Osteoblast (primary cell): ENCODE data around the gene HDAC7. TPM values are rescaled to one million over a fixed set of nuclear protein-coding genes. Genes with fewer than 3 reads are reported as not detected.
"Not testable (repeated sequence)": the region's sequence is repeated elsewhere in the genome, so short reads cannot be mapped to it uniquely, and the experiment has no call there.

ENCODE experiments used
- DNase-seq: peaks from one replicate; pipeline ENCODE4 v3.0.0; 2011; ENCODE audit warnings: low spot score, mixed read lengths; ENCODE audit not compliant: insufficient read length; ENCODE audit errors: missing footprints
- H2AFZ ChIP-seq: 2 replicates; pipeline ENCODE4 v1.6.0; 2011; ENCODE audit warnings: mild to moderate bottlenecking, low read length
- H3K27ac ChIP-seq: 2 replicates; pipeline ENCODE4 v1.5.1; 2011; ENCODE audit warnings: mild to moderate bottlenecking, low read depth, low read length, moderate library complexity
- H3K27me3 ChIP-seq: 2 replicates; pipeline ENCODE4 v1.6.0; 2012; ENCODE audit warnings: mild to moderate bottlenecking, control low read depth, inconsistent platforms, low read length, moderate library complexity; ENCODE audit not compliant: insufficient read depth
- H3K36me3 ChIP-seq: 2 replicates; pipeline ENCODE4 v1.5.1; 2011; ENCODE audit warnings: mild to moderate bottlenecking, low read length, control low read depth, moderate library complexity; ENCODE audit not compliant: insufficient read depth
- H3K4me1 ChIP-seq: 2 replicates; pipeline ENCODE4 v1.5.1; 2011; ENCODE audit warnings: mild to moderate bottlenecking, low read length, control low read depth, moderate library complexity; ENCODE audit not compliant: insufficient read depth
- H3K4me2 ChIP-seq: 2 replicates; pipeline ENCODE4 v1.6.0; 2011; ENCODE audit warnings: mild to moderate bottlenecking, low read length; ENCODE audit not compliant: insufficient read depth
- H3K4me3 ChIP-seq: fragments of 200-600 bp; sonication (generic); 3 replicates; pipeline ENCODE4 v1.5.1; 2012; ENCODE audit warnings: mild to moderate bottlenecking, low read length, inconsistent platforms; ENCODE audit not compliant: insufficient read depth
- H3K79me2 ChIP-seq: 2 replicates; pipeline ENCODE4 v1.6.0; 2012; ENCODE audit warnings: mild to moderate bottlenecking, low read length, control low read depth, inconsistent platforms; ENCODE audit not compliant: insufficient read depth
- H3K9me3 ChIP-seq: 2 replicates; pipeline ENCODE4 v1.5.1; 2011; ENCODE audit warnings: low read depth, low read length, control low read depth
- H4K20me1 ChIP-seq: 2 replicates; pipeline ENCODE4 v1.6.0; 2012; ENCODE audit warnings: mild to moderate bottlenecking, low read length, control low read depth; ENCODE audit not compliant: insufficient read depth
- total RNA-seq: library from RNA; depleted of rRNA; stranded (reverse); fragments of >200 nt; gene quantifications from 2 replicates; pipeline ENCODE4 v1.2.3, GENCODE V29; 2012
- TF ChIP-seq, protein P1 (sequence below): IDR thresholded peaks from 2 replicates; pipeline ENCODE4 v1.5.1; 2011; ENCODE audit warnings: mild to moderate bottlenecking, low read depth, low read length, moderate library complexity; ENCODE audit errors: extremely low read depth

HDAC7 gene
- total RNA-seq, 1 donor: 41.3 TPM

DNA sequence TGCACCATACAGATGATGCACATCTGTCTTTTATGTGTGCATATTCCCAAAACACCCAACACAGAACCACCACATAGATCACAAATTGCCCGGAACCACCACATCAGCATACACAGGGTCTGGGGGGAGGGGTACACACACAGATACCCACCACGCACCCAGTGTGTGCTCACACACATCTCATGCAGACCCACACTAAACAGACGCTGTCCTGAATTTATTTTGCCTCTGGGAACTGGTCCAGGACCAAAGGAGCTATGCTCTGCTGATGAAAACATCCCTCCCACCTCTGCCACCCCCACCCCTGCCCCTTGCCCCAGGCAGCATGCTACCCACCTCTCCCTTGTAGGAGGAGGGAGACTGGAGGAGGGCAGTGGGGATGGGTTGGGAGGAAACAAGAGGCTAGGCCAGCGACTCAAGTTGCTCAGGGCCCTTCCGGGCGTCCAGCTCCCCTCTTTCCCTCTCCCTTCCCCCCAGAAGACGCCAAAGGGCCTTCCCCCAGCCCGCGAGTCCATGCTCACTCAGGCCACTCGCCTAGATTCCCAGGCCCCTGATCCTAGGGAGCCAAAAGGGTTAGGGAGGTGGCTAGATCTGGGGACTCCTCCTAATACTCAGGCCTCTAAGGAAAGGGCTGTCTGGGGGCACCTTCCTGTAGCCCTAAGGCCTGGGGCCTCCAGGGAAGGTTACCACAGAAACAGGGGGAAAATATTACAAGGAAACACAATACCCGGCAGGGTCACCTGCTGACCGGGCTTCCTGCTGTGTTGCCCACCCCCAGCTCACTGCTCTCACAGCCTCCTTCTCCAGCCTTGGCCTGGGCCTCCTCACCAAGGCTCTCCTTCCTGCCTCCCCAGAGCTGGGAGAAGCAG is 3.1 kb downstream of the HDAC7 start:
- H3K4me1 ChIP-seq: peaks cover 71% of the 10 kb centered on the region
- H3K36me3 ChIP-seq: peaks cover 6% of the 10 kb centered on the region
- H3K27me3 ChIP-seq: no peaks in the 10 kb centered on the region
- peak; percentile 76 for DNase-seq
- H3K4me2 ChIP-seq: peak overlapping the region; percentile 81
- TF ChIP-seq, protein P1, sequence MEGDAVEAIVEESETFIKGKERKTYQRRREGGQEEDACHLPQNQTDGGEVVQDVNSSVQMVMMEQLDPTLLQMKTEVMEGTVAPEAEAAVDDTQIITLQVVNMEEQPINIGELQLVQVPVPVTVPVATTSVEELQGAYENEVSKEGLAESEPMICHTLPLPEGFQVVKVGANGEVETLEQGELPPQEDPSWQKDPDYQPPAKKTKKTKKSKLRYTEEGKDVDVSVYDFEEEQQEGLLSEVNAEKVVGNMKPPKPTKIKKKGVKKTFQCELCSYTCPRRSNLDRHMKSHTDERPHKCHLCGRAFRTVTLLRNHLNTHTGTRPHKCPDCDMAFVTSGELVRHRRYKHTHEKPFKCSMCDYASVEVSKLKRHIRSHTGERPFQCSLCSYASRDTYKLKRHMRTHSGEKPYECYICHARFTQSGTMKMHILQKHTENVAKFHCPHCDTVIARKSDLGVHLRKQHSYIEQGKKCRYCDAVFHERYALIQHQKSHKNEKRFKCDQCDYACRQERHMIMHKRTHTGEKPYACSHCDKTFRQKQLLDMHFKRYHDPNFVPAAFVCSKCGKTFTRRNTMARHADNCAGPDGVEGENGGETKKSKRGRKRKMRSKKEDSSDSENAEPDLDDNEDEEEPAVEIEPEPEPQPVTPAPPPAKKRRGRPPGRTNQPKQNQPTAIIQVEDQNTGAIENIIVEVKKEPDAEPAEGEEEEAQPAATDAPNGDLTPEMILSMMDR: no peak
- H2AFZ ChIP-seq: no peak overlapping the region
- H3K27ac ChIP-seq: peak overlapping the region; percentile 67
- H4K20me1 ChIP-seq: peaks cover 47% of the 10 kb centered on the region
- peak overlapping the region; percentile 84 for H3K4me3 ChIP-seq
- H3K9me3 ChIP-seq: no peaks in the 10 kb centered on the region
- H3K79me2 ChIP-seq: peaks cover 70% of the 10 kb centered on the region

DNA sequence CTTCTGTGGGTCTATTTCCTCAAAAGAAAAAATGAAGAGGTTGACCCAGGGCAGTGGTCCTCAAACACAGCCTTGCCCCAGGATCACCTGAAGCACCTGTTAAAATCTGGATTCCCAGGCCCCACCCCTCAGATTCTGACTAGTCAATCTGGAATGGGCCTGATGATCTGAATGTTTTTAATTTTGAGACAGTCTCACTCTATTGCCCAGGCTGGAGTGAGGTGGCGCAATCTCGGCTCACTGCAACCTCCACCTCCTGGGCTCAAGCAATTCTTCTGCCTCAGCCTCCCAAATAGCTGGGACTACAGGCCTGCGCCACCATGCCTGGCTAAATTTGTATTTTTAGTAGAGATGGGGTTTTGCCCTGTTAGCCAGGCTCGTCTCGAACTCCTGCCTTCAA is 4.3 kb downstream of the HDAC7 start:
- Histone ChIP-seq H3K36me3 (peaks cover 10% of the 10 kb centered on the region), H3K79me2 (peaks cover 82% of the 10 kb centered on the region), H3K4me1 (peaks cover 72% of the 10 kb centered on the region), H4K20me1 (peaks cover 53% of the 10 kb centered on the region), H3K27ac (peak overlapping the region; percentile 91)
- peak; percentile 9 for DNase-seq
- H3K9me3 ChIP-seq, H2AFZ ChIP-seq, H3K4me2 ChIP-seq, H3K4me3 ChIP-seq, H3K27me3 ChIP-seq: not testable (repeated sequence)

DNA sequence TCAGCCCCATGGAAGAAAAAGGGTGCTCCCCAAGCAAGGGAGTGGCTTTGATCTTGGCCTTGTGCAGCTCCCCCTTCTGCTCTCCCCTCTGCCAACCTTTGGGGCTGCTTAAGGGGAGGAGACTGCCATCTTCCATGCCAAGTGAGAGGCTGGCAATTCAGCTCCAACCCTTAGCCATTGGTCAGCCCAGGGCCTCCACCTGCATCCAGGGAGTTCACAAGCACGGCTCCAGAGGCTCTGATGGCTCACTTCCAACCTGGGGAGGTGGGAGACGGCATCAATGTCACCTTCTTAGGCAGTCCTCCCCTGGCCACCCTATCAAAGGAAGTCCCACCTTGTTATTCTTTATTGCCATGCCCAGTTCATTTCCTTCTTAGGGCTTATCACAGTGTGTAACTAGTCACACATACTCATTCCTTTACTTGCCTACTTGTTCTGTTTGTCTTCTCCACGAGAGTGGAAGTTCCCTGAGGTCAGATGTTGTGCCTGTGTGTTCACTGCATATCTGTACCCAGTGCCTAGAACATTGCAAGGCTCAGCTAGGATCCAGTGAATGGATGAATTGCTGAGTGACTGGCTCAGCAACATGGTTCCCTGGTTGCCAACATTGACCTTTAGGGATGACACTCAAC is 5.0 kb downstream of the HDAC7 start:
- Histone ChIP-seq H3K4me2 (no peak overlapping the region), H3K27ac (peak overlapping the region; percentile 91), H3K4me1 (peaks cover 79% of the 10 kb centered on the region), H3K9me3 (no peaks in the 10 kb centered on the region), H3K27me3 (no peaks in the 10 kb centered on the region), H3K4me3 (no peak overlapping the region), H2AFZ (no peak overlapping the region), H4K20me1 (peaks cover 57% of the 10 kb centered on the region), H3K36me3 (peaks cover 10% of the 10 kb centered on the region), H3K79me2 (peaks cover 85% of the 10 kb centered on the region)
- TF ChIP-seq, protein P1: no peak
- peak; percentile 3 for DNase-seq

DNA sequence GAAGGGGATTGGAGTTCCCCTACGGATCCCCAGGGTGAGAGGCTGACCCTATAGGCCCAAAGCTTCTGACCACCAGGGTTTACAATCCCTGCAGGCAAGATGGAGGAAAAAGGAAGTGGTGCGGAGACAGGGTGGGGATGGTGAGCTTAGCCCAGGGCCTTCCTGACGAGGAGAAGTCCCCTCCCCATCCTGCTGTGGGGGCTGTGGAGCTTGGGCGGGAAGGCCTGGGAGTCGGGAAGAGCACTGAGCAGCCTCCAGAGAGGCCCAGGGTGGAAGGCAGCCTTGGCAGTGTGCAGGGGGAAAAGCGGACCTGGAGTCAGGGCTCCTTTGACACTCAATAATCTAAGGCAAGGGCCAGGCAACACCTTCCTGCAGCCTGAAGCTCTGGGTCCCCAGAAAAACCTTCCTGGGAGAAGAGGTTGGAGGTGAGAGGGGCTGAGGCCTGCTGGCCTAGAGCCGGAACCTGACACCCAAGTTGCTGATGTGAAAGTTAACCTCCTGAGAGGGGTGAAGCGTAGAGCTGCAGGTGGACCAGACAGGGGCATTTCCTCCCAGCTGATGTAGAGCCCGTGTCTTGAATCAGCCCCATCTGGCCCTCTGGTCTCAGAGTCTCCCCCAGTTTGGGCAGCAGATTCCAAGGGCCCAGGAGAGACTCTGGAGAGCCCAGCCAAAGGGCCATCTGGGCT is 6.0 kb downstream of the HDAC7 start:
- no peaks in the 10 kb centered on the region for H3K27me3 ChIP-seq
- H3K27ac ChIP-seq: peak overlapping the region; percentile 91
- peak; percentile 83 for DNase-seq
- peak overlapping the region; percentile 59 for H3K4me3 ChIP-seq
- no peaks in the 10 kb centered on the region for H3K9me3 ChIP-seq
- peak overlapping the region; percentile 82 for H3K4me2 ChIP-seq
- H3K4me1 ChIP-seq: peaks cover 84% of the 10 kb centered on the region
- TF ChIP-seq, protein P1: no peak
- H3K36me3 ChIP-seq: peaks cover 10% of the 10 kb centered on the region
- peaks cover 88% of the 10 kb centered on the region for H3K79me2 ChIP-seq
- peaks cover 60% of the 10 kb centered on the region for H4K20me1 ChIP-seq
- H2AFZ ChIP-seq: no peak overlapping the region
